OCI-M1 (cell line): ENCODE data around the gene LSM5.
"Not testable (repeated sequence)": the region's sequence is repeated elsewhere in the genome, so short reads cannot be mapped to it uniquely, and the experiment has no call there.

Experiments used
- DNase-seq: peaks from one replicate; lab custom pipeline; 2025; lab: John Stamatoyannopoulos, UW

The LSM5 gene

DNA sequence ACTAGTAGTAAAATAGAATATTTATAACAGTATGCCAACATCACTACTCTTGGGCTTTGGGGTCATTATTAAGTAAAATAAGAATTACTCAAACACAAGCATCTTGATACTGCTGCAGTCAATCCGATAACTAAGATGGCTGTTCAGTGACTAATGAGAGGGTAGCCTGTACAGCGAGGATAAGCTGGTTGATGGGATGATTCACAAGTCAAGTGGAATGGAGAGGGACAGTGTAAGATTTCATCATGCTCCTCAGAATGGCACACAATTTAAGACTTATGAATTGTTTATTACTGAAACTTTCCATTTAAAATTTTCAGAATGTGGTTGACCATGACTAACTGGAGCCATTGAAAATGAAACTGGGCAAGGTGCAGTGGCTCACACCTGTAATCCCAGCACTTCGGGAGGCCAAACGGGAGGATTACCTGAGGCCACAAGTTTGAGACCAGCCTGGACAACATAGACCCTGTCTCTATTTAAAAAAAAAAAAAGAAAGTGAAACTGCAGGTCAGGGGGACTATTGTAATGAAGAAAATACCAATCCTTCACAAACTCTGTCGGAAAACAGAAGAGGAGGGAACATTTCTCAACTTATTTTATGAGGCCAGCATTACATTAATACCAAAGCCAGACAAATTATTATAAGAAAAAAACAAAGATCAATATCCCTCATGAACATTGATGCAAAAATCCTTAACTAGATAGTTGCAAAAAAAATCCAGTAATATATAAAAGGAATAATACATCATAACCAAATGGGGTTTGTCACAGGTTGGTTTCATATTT lies 16.3 kb upstream of the LSM5 start:
- peak; percentile 70 for DNase-seq

DNA sequence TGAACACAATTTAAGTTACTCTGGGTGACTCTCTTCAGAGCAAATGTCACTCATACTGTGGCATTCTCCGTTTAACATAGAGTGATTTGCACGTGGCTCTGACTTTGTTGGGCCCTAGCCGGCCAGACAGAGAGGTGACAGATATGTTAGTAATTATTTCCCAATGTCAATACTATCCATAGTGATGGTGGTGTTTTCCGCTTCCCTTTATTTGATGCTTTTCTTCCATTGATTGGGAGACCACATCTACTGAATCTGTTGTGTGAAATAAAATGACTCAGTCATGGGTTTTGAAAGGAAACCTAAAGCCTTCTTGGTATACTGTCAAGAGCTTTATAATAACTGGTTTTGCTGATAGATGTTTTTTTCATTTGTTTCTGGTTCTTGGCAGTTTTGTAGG lies 12.5 kb upstream of the LSM5 start:
- DNase-seq = no peak

DNA sequence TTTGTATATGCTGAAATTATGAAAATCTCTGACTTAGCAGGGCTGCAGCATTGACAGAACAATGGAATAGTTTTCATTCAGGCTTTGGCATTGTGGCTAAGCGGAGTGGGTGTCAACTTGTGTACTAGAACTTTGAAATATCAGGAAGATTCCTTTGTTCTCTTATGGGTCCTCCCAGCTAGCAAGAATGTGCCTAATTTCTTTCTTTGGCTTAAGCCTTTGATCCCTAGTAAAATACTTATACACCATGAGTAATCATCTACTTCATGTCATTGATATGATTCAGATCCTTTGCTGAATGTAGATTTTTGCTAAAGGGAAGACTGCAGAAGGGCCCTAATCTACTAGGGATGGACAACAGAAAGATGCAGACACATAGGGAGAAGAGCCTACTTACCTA lies 11.3 kb upstream of the LSM5 start:
- no peak for DNase-seq

DNA sequence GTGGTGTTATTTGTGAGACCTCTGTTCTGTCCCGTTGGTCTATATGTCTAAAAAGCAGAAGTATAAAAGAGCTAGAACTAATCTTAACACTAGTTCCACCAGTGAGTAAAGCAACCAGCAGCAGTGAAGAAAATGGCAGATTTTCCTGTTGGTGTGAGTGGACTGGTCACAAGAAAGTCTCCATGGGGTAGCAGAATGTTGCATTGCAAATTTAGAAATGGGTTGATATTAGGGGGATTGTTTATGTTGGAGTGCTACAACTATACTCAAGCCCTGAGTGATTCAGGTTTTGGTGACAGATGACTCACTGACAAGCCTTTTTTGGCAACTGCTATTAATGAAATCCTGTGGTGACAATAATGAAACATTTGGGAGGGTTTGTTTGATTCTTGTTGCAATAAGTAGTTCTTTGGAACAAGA lies 10.8 kb upstream of the LSM5 start:
- DNase-seq = peak; percentile 69

DNA sequence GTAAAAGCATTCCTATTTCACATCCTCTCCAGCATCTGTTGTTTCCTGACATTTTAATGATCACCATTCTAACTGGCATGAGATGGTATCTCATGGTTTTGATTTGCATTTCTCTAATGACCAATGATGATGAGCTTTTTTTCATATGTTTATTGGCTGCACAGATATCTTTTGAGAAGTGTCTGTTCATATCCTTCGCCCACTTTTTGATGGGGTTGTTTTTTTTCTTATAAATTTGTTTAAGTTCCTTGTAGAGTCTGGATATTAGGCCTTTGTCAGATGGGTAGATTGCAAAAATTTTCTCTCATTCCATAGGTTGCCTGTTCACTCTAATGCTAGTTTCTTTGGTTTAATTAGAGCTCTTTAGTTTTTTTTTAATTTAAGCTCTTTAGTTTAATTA lies 10.0 kb upstream of the LSM5 start:
- DNase-seq = not testable (repeated sequence)

DNA sequence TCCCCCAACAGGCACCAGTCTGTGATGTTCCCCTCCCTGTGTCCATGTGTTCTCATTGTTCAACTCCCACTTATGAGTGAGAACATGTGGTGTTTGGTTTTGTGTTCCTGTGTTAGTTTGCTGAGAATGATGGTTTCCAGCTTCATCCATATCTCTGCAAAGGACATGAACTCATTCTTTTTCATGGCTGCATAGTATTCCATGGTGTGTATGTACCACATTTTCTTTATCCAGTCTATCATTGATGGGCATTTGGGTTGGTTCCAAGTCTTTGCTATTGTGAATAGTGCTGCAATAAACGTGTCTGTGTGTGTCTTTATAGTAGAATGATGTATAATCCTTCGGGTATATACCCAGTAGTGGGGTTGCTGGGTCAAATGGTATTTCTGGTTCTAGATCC lies 9.6 kb upstream of the LSM5 start:
- DNase-seq = not testable (repeated sequence)

DNA sequence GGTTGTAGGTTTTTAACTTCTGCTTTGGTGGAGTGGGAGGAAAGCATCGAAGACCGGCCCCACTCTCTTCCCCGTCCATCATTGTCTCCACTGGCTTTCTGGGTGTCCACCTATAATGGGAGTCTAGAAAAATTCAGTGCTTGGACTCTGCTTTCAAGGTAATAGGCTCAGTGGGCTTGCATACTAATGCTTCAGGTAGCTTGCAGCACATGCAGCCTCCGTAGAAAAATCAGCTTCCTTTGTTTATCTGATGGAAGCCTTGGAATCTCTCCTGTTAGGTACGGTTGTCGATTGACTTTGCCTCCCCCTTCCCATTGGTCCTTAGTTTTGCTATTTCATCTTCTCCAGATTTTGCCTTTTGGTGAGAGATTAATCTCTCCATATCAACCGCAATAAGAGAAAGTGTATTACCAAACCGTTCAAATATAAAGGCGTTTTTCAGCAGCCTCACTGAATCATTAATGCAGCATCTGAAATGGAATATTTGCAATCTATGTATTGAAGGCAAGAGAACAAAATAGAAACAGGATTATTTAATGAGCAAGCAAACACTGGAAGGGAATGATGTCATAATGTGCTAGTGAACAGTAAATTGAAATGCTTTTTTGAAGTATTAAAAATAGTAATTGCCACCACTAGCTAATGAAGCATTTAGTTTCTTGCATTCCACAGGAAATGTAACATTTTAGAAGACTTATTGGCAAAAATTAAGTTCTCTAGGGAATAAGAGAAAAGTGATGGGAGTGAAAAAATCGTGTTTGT lies 6.1 kb upstream of the LSM5 start:
- peak; percentile 62 for DNase-seq

DNA sequence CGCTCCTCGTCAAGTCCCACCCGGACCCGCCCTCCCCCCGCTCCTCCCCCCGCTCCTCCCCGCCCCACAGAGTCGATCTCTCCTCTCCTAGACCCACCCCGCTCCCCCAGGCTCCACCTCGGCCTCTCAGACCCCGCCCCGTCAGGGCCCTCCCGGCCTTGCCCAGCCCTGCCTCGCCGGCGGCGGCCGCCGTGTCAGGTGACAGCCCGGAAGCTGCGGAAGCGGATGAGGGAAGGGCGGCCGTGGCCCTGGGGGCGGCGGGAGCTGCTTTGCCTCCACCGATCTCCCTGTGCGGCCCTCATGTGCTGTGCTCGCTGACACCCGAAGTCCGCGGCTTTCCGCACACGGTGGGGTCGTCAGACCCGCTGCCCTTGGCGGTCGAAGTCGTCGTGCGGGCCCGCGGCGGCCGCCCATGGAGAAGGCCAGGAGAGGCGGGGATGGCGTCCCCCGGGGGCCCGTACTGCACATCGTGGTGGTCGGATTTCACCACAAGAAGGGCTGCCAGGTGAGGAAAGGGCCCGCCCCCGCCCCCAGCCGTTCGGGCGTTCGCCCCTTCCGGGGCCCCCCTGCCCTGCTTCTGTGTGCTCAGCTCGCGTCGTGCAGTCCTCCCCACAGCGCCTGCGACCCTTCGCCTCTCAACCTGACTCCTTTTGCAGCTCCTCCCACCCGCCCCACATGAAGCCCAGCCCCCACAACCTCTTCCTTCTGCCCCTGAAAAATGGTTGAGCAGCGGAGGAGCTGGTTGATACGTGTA lies 5.3 kb upstream of the LSM5 start, which contains the start of gene AVL9:
TSS of gene AVL9 (plus strand) at position 192 of the 754 bp plus-strand sequence. CDS start at position 413, 221 bp downstream.
- peak; percentile 93 for DNase-seq

DNA sequence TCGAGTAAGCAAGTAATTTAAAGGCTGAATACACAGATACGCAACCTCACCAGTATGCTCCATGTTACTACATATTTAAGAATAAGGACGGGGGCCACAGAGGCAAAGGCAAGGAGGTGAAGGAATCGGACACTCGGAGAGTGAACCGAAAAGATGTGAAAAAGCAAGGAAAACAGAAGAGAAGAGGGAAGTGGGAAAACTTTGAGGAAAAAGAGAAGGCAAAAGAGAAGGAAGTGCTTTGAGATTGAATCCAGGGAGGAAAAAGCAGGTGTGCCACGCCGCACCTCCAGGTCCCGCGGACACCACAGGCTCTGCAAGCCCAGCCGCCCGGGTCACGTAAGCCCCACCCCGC lies 4.7 kb upstream of the LSM5 start:
- DNase-seq = no peak

DNA sequence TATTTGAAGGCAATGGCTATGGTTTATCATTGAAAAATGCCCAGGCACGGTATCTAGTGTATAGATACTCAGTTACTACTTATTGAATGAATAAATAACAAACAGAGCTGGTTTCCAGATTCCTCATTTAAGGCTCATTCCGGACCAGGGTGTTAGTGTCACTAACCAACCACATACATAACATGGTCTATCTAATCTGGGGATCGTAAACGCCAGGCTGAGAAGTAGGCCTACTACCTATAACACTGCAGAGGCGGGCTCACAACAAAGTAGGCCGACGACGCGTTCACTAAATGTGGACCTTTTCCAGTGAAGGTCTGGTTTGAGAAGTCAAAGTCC lies 423 bp downstream of the LSM5 start:
- no peak for DNase-seq

DNA sequence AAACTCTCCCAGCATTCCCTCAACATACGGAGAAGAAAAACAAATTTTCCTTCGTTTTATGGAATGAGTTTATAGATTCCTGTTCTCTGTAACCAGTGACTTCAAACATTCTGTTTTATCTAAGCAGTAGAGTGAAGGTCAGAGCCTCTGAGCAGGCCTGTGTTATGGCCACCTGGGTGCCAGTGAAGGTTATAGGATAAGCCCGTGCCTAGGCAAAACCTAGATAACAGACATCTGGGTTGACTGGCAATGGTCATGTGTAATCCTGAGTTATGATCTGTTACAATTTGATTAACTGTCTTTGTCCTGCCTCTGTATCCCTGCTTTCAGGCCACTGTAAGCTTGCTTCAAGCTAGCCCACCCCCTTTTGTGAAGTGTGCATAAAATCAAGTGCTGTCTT lies 8.3 kb downstream of the LSM5 start:
- peak; percentile 4 for DNase-seq

DNA sequence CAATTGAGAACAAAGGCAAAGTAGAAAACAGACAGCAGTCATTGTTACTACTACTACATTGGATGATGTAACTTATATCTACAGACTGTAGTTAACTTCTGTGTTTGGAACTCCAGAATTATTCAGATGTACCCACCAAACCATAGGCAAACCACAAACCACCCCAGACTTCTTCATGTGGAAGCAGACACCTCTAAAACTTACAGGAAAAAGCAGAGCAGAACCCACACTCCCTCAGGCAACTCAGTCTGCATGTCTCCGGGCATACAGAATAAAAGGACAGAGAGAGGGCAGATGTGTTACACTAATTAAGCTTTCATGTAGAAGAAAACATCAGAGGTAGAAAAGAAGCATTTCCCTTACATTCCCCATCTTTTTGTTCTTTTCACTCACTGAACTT lies 9.0 kb downstream of the LSM5 start:
- DNase-seq = no peak

DNA sequence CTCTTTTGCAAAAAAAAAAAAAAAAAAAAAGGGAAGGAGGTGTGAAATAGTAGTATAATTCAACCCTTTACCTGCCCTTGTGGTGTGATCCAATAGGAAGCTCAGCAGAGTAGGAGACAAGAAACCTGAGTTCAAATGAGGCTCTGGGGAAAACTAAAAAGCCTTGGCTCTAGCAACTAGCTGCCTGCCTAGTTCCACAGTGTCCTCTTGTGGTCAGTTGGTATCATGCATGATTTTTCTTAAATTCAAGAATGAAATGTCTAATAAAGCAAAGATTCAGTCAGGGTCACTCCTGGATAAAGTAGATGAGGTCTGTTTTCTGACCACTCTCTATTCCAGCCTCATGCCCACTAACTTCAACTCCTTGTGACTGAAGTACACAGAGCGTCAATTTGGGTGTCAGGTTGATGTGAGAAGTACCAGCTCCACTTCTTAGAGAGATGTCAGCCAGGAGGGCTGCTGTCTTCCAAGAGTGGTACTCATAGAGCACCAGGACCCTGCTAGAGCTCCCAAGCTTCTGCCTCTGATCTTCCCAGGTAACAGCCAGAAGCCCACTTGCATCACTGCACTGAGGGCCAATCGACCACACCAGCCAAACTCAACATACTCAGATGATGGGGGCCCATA lies 10.5 kb downstream of the LSM5 start:
- peak; percentile 55 for DNase-seq

DNA sequence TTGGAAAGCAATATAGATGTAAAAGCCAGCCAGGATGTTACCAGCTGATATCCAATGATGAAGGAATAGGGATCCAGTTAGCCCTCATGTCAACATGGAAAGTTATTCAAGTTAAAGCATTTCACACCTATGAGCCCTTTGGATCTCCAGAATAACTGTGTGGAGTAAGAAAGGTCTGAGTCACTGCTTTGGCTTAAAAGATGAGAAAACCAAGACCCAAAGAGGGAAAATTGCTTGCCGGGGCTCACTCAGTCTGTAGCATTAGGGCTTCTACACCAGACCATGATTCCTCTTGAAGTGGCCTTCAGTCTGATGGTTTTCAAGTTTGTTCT lies 12.6 kb downstream of the LSM5 start:
- DNase-seq = no peak

DNA sequence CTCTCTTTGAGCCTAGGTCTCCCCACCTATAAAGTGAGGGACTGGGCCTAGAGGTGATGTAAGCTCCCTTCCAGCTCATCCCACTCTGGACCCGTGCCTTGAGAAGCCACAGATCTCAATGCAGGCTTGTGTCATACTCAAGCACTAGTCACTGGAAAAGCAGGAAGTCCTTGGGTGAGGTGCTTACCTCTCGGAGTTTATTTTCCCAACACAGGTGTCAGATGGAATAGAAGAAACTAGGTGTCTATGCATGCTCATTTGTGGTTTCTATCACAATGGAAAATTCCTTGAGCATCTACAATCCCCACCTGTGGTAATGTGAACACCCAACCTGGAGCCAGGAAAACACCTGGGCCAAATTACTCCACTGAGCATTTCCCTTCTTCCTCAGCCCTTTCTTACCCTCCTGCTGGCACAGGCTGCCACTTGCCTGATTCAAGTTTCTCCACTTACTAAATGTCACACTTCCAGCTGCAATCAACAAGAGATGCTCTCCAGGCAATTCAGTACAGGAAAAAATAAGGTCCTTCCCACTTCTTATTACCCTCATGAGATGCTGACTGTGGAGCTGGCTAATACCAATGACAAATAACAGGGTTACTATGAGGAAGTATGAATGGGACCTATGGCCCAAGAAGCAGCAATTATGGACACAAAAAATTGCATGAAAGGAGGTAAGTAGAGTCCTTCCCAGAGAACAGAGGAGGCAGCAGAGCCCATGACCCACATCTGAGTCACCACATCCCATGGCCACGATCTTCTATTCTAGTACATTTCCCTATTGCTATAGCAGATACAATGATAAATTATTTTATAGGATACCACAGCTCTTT lies 13.1 kb downstream of the LSM5 start:
- no peak for DNase-seq

DNA sequence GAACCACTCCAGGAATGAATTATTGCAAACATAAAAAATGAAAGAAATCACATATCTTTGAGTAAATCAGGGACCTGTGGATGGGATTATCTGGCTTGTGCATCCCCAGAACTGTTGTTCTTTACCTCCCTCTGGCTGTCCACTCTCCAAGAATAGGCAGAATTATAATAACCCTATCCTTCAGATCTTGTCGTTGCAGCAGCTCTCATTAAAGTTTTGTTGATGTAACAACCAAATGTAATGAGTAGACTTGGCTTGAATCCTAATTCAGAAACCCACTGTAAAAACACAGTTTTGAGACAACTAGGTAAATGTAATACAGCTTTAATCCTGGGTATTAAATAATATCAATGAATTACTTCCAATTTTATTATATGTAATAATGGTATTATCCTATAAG lies 16.2 kb downstream of the LSM5 start:
- DNase-seq = no peak

DNA sequence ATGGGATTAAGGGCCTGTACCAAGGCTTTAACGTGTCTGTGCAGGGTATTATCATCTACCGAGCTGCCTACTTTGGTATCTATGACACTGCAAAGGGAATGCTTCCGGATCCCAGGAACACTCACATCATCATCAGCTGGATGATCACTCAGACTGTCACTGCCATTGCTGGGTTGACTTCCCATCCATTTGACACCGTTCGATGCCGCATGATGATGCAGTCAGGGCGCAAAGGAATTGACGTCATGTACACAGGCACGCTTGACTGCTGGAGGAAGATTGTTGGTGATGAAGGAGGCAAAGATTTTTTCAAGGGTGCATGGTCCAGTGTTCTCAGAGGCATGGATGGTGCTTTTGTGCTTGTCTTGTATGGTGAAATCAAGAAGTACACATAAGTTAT lies 18.2 kb downstream of the LSM5 start:
- no peak for DNase-seq

DNA sequence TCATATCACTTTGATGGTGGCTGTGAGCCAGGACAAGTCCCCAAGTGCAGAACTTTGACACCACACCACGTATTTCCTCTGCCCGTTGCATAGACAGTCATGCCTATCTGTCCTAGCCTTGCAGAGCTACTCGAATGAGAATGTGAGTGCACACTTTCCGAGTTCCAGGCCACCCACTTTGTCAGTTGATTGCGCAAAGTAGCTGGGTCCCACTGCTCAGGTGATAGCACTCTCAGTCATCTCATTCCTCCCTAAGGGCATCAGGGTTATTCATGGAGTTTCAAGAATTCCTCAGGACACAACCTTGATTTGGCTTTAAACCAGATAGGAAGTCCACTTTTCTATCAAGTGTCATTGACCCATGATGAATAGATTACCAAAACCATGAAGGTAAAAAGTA lies 19.3 kb downstream of the LSM5 start:
- DNase-seq = no peak

DNA sequence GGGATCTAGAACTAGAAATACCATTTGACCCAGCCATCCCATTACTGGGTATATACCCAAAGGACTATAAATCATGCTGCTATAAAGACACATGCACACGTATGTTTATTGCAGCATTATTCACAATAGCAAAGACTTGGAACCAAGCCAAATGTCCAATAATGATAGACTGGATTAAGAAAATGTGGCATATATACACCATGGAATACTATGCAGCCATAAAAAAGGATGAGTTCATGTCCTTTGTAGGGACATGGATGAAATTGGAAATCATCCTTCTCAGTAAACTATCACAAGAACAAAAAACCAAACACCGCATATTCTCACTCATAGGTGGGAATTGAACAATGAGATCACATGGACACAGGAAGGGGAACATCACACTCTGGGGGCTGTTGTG lies 20.2 kb downstream of the LSM5 start:
- not testable (repeated sequence) for DNase-seq

DNA sequence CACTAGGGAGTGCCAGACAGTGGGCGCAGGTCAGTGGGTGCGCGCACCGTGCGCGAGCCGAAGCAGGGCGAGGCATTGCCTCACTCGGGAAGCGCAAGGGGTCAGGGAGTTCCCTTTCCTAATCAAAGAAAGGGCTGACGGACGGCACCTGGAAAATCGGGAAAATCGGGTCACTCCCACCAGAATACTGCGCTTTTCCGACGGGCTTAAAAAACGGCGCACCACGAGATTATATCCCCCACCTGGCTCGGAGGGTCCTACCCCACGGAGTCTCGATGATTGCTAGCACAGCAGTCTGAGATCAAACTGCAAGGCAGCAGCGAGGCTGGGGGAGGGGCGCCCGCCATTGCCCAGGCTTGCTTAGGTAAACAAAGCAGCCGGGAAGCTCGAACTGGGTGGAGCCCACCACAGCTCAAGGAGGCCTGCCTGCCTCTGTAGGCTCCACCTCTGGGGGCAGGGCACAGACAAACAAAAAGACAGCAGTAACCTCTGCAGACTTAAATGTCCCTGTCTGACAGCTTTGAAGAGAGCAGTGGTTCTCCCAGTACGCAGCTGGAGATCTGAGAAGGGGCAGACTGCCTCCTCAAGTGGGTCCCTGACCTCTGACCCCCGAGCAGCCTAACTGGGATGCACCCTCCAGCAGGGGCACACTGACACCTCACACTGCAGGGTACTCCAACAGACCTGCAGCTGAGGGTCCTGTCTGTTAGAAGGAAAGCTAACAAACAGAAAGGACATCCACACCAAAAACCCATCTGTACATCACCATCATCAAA lies 25.4 kb downstream of the LSM5 start:
- not testable (repeated sequence) for DNase-seq

DNA sequence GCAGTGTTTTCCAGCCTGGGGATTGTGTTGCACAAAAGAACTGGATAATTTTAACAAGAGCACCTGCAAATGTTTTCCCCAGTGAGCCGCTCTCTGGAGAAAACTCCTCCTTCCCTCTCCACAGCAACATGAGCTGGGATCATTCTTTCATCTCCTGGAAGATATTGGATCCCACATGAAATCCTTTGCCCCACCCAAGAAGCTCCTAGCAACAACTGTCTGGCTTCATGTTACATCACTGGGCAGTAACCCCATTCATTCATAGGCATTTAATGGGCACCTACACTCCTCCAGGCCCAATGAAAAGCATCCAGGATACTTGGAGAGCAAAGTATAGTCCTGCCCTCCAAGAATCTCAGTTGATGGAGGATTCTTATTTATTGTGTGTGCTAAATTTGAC lies 27.2 kb downstream of the LSM5 start:
- no peak for DNase-seq
